MM.1S (cell line): Measurements from ENCODE around the gene TLR4.

Experiments used
- DNase-seq: peaks from one replicate; pipeline ENCODE4 v3.0.0-alpha.2; 2015
- H2AFZ ChIP-seq: fragments of 300-600 bp; sonication (generic); 2 replicates; pipeline ENCODE4 v1.6.0; 2016; ENCODE audit warnings: antibody characterized with exemption, low read length
- H3F3A ChIP-seq: fragments of 300-600 bp; sonication (generic); 2 replicates; pipeline ENCODE4 v1.6.1; 2016; ENCODE audit warnings: mild to moderate bottlenecking, antibody characterized with exemption, low read length, moderate library complexity, mixed read lengths; ENCODE audit not compliant: insufficient read depth
- H3K27ac ChIP-seq: fragments of 300-600 bp; sonication (generic); 2 replicates; pipeline ENCODE4 v1.5.1; 2016; ENCODE audit warnings: mild to moderate bottlenecking, low read length
- H3K27me3 ChIP-seq: fragments of 300-600 bp; sonication (generic); replicated peaks from 2 replicates; pipeline ENCODE4 v1.6.0; 2016; ENCODE audit warnings: low read length; ENCODE audit not compliant: insufficient read depth
- H3K36me3 ChIP-seq: fragments of 300-600 bp; sonication (generic); replicated peaks from 2 replicates; pipeline ENCODE4 v1.6.1; 2016; ENCODE audit warnings: mild to moderate bottlenecking, low read length, mixed read lengths; ENCODE audit not compliant: insufficient read depth
- H3K4me1 ChIP-seq: fragments of 300-600 bp; sonication (generic); 2 replicates; pipeline ENCODE4 v1.6.1; 2016; ENCODE audit warnings: low read length, mixed read lengths
- H3K4me2 ChIP-seq: fragments of 300-600 bp; sonication (generic); 2 replicates; pipeline ENCODE4 v1.6.0; 2016; ENCODE audit warnings: low read depth, low read length
- H3K4me3 ChIP-seq: fragments of 300-600 bp; sonication (generic); 2 replicates; pipeline ENCODE4 v1.5.1; 2016; ENCODE audit warnings: low read length, mixed read lengths
- H3K79me2 ChIP-seq: fragments of 300-600 bp; sonication (generic); 2 replicates; pipeline ENCODE4 v1.6.1; 2016; ENCODE audit warnings: mixed run types, low read length, mixed read lengths
- H3K9ac ChIP-seq: fragments of 300-600 bp; sonication (generic); 2 replicates; pipeline ENCODE4 v1.6.1; 2016; ENCODE audit warnings: low read length, mixed read lengths
- H3K9me2 ChIP-seq: fragments of 300-600 bp; sonication (generic); replicated peaks from 2 replicates; pipeline ENCODE4 v1.6.1; 2016; ENCODE audit warnings: mild to moderate bottlenecking, low read length, mixed read lengths; ENCODE audit not compliant: insufficient read depth
- H3K9me3 ChIP-seq: fragments of 300-600 bp; sonication (generic); replicated peaks from 2 replicates; pipeline ENCODE4 v1.6.1; 2016; ENCODE audit warnings: mild to moderate bottlenecking, low read length, mixed read lengths; ENCODE audit not compliant: insufficient read depth
- H4K20me1 ChIP-seq: fragments of 300-600 bp; sonication (generic); 2 replicates; pipeline ENCODE4 v1.6.1; 2016; ENCODE audit warnings: mild to moderate bottlenecking, low read length, moderate library complexity, mixed read lengths; ENCODE audit not compliant: insufficient read depth
- EZH2 ChIP-seq: fragments of 300-600 bp; sonication (generic); optimal IDR thresholded peaks from 2 replicates; pipeline ENCODE3; 2017; ENCODE audit warnings: low read depth, mild to moderate bottlenecking, antibody characterized with exemption, low read length, mixed read lengths
- EZH2phosphoT487 ChIP-seq: fragments of 300-600 bp; sonication (generic); IDR thresholded peaks from 2 replicates; pipeline ENCODE4 v1.6.1; 2018; ENCODE audit warnings: antibody characterized with exemption, low read length
- TF ChIP-seq, protein P1 (sequence below): fragments of 300-600 bp; sonication (generic); IDR thresholded peaks from 2 replicates; pipeline ENCODE4 v1.5.1; 2016; ENCODE audit warnings: antibody characterized with exemption, low read length, mixed read lengths

Gene TLR4

DNA sequence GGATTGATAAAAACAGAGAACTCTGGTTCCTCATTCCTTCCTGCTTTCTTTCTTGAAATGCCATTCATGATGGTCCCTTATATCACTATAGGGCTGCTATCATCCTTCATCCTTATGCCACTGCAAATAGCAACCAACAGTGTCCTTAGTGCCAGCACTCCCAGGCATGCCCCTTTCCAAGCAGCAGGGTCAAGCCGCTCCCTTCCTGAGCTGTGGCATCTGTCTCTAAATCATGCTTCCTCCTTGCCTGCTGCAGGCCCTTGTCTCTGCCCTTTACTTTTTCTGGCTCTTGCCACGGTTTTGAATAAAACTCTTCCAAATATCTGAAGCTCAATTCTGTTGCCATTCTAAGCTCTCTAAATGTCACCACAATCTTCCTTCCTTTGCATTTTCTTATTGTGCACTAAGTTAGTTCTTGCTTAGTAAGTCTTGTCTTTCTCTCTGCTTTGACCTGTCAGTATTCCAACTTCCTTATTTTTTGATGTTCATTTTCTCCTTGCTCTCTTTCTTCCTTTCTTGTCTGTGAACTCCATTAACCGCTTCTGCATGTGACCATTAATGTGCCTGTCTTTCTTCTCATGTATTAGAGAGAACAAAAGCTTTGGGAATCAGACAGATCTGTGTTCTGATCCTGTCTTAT lies 19.9 kb downstream of the TLR4 start:
- Histone ChIP-seq H2AFZ (no peak overlapping the region), H4K20me1 (no peaks in the 10 kb centered on the region), H3F3A (peaks cover 9% of the 10 kb centered on the region; the same call in 1 of the 2 replicates), H3K4me3 (no peak overlapping the region), H3K9ac (no peak overlapping the region), H3K27me3 (no peaks in the 10 kb centered on the region), H3K79me2 (no peaks in the 10 kb centered on the region), H3K9me2 (no peaks in the 10 kb centered on the region), H3K4me2 (no peak overlapping the region), H3K4me1 (peaks cover 29% of the 10 kb centered on the region), H3K9me3 (no peaks in the 10 kb centered on the region), H3K27ac (no peak overlapping the region), H3K36me3 (no peaks in the 10 kb centered on the region)
- no peak for TF ChIP-seq EZH2phosphoT487
- TF ChIP-seq, protein P1, sequence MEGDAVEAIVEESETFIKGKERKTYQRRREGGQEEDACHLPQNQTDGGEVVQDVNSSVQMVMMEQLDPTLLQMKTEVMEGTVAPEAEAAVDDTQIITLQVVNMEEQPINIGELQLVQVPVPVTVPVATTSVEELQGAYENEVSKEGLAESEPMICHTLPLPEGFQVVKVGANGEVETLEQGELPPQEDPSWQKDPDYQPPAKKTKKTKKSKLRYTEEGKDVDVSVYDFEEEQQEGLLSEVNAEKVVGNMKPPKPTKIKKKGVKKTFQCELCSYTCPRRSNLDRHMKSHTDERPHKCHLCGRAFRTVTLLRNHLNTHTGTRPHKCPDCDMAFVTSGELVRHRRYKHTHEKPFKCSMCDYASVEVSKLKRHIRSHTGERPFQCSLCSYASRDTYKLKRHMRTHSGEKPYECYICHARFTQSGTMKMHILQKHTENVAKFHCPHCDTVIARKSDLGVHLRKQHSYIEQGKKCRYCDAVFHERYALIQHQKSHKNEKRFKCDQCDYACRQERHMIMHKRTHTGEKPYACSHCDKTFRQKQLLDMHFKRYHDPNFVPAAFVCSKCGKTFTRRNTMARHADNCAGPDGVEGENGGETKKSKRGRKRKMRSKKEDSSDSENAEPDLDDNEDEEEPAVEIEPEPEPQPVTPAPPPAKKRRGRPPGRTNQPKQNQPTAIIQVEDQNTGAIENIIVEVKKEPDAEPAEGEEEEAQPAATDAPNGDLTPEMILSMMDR, result no peak
- no peak for TF ChIP-seq EZH2
- DNase-seq, result no peak

DNA sequence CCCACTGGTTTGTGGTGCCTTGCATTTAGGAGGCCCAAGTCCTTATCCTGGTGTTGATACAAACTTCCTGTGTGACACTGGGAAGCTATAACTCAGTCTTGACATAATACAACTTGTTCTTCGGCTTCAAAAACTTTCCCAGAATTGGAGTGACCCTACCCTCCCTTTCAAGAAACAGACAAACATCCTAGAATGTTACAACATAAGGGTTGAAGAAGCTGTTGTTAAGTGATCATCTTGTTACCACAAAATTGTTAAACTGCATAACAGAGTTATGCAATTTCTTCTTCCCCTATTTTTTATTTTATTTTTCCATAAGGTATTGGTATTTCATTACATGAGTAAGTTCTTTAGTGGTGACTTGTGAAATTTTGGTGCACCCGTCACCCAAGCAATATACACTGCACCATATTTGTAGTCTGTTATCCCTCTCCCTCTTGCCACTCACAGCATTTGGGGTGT lies 21.3 kb downstream of the TLR4 start:
- H3F3A ChIP-seq, result peaks cover 9% of the 10 kb centered on the region; the same call in 1 of the 2 replicates
- H2AFZ ChIP-seq, result no peak overlapping the region
- no peak overlapping the region for H3K9ac ChIP-seq
- no peaks in the 10 kb centered on the region for H3K36me3 ChIP-seq
- H3K9me2 ChIP-seq, result no peaks in the 10 kb centered on the region
- no peak overlapping the region for H3K4me2 ChIP-seq
- no peak overlapping the region for H3K4me3 ChIP-seq
- no peak overlapping the region for H3K27ac ChIP-seq
- H4K20me1 ChIP-seq, result no peaks in the 10 kb centered on the region
- no peaks in the 10 kb centered on the region for H3K79me2 ChIP-seq
- peaks cover 28% of the 10 kb centered on the region for H3K4me1 ChIP-seq
- no peaks in the 10 kb centered on the region for H3K9me3 ChIP-seq
- no peak for DNase-seq
- TF ChIP-seq EZH2 (no peak), EZH2phosphoT487 (no peak)
- TF ChIP-seq, protein P1, result no peak
- no peaks in the 10 kb centered on the region for H3K27me3 ChIP-seq

DNA sequence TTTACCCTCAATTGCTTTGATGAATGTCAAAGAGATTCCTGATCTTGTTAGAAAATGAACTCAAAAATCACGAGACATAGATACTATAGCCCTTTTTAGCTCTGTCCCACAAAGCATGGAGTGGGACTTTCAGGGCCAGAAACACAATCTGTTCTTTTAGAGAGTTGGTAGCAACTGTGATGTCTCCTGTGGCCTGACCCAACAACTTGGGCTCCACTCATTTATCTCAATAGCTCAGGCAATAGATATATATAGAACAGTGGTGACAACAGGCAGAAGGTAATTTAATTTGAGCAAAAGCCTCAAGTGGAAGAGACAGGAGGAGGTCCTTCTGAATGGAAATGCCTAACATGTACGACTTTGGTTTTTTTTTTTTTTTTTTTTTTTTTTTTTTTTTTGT lies 25.2 kb downstream of the TLR4 start:
- Histone ChIP-seq H2AFZ (no peak overlapping the region), H3K9ac (no peak overlapping the region), H3K4me2 (no peak overlapping the region), H3K27me3 (no peaks in the 10 kb centered on the region), H3K79me2 (no peaks in the 10 kb centered on the region), H3K27ac (no peak overlapping the region), H3K4me1 (peaks cover 2% of the 10 kb centered on the region), H3K36me3 (no peaks in the 10 kb centered on the region), H3K9me3 (no peaks in the 10 kb centered on the region), H3K9me2 (no peaks in the 10 kb centered on the region), H3F3A (no peaks in the 10 kb centered on the region), H3K4me3 (no peak overlapping the region), H4K20me1 (no peaks in the 10 kb centered on the region)
- TF ChIP-seq EZH2phosphoT487 (no peak), EZH2 (no peak)
- TF ChIP-seq, protein P1, result no peak
- no peak for DNase-seq
